UCSD-AML1 (cell line): ENCODE results near the gene NPB.
"Not testable (repeated sequence)": the region's sequence is repeated elsewhere in the genome, so short reads cannot be mapped to it uniquely, and the experiment has no call there.

Experiments
- DNase-seq: peaks from one replicate; lab custom pipeline; 2025; ENCODE audit not compliant: unreplicated experiment; lab: John Stamatoyannopoulos, UW

Gene NPB

GRCh38 chr17:81911277-81911961, 9.4 kb downstream of the NPB start, which contains the start of gene PCYT2:
PCYT2 (minus strand) TSS chr17:81911399; CDS start chr17:81911355, 44 bp downstream.
- peak; percentile 85 for DNase-seq

- no peak for DNase-seq
These were observed 9.9 kb downstream of the NPB start for GRCh38 chr17:81911969-81912368.

GRCh38 chr17:81912441-81913309, 10.6 kb downstream of the NPB start:
- no peak for DNase-seq

GRCh38 chr17:81913394-81914102, 11.5 kb downstream of the NPB start:
- no peak for DNase-seq

GRCh38 chr17:81914103-81914850, 12.2 kb downstream of the NPB start:
- DNase-seq, result no peak

- no peak for DNase-seq
These were observed 13.3 kb downstream of the NPB start for GRCh38 chr17:81915331-81915730.

GRCh38 chr17:81916234-81917001, 14.4 kb downstream of the NPB start:
- no peak for DNase-seq

- peak; percentile 89 for DNase-seq
These were observed 15.7 kb downstream of the NPB start, which contains the start of gene SIRT7 for GRCh38 chr17:81917565-81918332. SIRT7 (minus strand) TSS chr17:81918176; CDS start chr17:81918131, 45 bp downstream.

- not testable (repeated sequence) for DNase-seq
These were observed 16.3 kb downstream of the NPB start for GRCh38 chr17:81918333-81918669.

- DNase-seq, result peak; percentile 52
These were observed 17.0 kb downstream of the NPB start for GRCh38 chr17:81918832-81919545.

GRCh38 chr17:81920612-81921536, 18.8 kb downstream of the NPB start:
- DNase-seq, result no peak

- no peak for DNase-seq
These were observed 19.5 kb downstream of the NPB start for GRCh38 chr17:81921537-81921862.

GRCh38 chr17:81921996-81922565, 20.0 kb downstream of the NPB start:
- no peak for DNase-seq

GRCh38 chr17:81922566-81923301, 20.7 kb downstream of the NPB start:
- no peak for DNase-seq

- peak; percentile 86 for DNase-seq
These were observed 21.5 kb downstream of the NPB start for GRCh38 chr17:81923302-81924260.
